Inflammatory macrophage (primary cell): Measurements from ENCODE around the gene PARD3.

Experiments used
- DNase-seq, 2 donors: peaks; one replicate each; pipeline ENCODE4 v3.0.0-alpha.2; 2020 to 2022

The PARD3 gene

DNA sequence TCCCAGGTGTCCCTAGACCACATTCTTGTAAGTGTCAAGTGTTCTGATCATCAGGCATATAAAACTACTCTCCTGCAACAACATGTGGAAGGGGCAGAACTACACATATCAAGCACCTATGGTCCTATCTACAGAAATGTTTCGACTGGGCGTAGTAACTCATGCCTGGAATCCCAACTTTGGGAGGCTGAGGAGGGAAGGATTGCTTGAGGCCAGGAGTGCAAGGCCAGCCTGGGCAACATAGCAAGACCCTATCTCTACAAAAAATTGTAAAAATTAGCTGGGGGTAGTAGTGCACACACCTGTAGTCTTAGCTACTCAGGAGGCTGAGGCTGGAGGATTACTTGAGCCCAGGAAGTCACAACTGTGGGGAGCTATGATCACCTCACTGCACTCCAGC, 244.2 kb downstream of the PARD3 start:
- no peak for DNase-seq

DNA sequence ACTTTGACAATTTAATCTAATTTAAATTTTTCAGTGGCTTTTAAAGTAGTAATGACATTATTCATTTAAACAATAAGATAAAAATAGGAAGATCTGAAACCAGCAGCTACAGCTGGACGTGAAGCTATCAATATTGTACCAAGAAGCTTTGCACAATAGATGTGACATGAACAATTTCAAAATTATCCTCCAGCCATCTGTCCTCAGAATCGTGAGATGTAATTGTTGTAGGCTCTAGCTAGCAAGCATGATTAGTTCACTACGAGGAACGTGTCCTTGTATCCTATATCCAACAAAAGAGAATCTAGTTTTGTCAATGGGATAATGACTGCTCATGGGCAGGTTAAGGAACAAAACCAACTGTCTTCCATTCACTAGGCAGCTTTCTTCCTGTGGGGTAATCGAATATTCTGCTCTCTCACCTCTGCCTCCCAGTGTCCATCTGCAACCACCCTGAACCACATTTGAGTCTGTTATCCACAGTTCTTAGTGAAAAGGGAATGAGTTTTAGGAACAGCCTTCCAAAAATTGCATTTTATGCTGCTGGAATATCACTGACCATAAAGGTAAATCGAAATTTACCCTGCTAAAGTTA, 247.3 kb downstream of the PARD3 start:
- no peak for DNase-seq

DNA sequence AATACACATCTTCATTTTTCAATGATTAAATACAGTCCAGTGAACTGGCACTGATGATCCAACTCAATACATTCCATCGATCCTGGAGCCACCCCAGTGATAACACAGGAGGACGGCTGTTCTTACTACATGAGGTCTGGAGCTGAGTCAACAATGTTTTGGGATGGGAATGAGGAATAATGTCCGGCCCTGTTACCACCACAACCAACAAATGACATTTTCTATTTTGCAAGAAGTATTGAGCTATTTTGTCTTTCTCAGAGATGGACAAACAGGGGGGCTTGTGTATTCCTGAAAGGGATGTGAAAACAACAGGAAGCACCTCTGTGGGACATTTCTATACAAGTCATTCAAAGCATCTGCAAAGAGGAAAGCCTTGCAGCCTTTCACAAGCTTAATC, 249.2 kb downstream of the PARD3 start:
- DNase-seq, result no peak

DNA sequence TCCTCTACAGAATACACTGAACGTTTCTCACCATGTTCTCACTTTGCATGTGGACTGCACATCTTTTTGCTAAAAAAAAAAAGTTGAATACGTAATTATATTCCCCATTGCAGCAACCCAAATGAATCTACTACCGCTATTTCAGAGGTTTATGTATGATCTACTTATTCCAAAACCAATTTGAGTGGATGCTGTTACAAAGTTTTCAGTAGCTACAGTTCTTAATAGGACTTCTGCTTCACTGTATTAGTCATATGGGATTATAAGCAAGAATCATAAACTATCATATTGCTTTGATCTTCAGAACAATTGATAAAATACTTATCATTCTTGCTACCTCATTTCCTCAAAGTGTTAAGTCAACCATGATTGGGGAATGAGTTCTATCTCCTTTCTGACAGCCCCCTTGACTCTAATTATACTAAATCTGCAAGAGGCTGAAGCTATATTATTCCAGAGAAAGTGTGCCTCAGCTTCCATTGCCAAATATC, 257.0 kb downstream of the PARD3 start:
- DNase-seq, result no peak

DNA sequence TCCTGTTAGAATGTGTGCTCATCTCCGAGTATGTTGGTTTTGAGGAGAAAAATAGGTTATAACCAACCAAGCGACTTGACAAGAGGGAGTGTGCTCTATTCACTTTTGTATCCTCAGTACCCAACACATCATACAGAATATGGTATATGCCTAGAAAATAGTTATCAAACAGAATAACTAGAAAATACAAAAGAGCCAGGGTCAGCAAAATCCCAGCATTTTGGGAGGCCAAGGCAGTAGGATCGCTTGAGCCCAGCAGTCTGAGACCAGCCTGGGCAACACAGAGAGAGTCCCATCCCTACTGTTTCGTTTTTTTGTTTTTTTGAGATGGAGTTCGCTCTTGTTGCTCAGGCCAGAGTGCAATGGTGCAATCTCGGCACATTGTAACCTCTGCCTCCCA, 257.9 kb downstream of the PARD3 start:
- no peak for DNase-seq

DNA sequence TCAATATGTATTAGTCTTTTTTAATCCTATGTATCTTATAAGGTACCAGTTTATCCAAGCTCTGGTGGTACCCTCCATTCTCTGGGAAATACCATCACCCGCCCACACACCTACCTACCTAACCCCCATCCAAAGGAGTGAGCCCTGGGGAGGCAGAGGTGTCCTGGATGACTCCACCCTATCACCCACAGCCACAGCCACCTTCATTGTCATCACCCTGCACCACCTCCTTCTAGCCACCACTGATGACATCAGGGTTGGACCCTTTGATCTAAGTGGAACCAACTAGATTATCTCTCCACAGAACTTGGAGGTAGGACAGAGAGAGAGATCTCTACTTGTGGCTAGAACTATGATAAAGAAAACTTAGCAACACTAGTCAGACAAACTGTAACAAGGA, 259.4 kb downstream of the PARD3 start:
- no peak for DNase-seq

DNA sequence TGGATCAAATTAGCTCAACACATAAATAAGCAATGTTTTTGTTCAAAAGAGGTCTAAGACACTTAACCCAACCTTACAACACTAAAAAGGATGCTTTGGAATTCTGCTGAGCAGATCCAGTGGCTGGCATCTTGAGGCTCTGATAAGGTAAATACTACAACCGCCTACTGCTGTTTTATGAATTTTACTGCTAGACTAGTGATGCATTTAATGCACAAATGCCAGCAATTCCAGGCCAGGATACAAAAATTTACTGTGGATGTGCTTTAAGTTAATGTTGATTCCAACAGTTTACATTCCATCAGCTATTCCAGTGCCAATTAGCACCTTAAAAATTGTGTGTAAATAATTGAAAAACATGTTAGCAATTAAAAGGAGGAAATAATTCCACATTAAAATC, 261.3 kb downstream of the PARD3 start:
- DNase-seq, result no peak

DNA sequence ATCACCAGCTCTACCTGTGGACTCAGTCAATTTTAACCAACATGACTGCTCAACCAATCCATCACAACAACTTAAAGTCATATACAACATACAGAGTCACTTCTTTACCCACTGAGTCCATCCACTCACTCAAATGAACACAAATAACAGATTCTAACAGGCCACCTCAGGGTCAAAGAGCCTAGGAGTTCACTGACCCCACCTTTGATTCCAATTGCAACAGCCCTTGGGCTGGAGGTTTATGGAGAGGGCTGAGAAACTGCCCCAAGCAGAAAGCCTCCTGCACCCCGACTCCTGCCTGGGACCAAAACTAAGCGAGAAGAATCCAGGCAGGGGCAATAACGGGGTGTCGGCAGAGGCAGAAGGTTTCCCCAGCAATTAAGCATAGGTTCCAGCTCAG, 263.8 kb downstream of the PARD3 start:
- no peak for DNase-seq

DNA sequence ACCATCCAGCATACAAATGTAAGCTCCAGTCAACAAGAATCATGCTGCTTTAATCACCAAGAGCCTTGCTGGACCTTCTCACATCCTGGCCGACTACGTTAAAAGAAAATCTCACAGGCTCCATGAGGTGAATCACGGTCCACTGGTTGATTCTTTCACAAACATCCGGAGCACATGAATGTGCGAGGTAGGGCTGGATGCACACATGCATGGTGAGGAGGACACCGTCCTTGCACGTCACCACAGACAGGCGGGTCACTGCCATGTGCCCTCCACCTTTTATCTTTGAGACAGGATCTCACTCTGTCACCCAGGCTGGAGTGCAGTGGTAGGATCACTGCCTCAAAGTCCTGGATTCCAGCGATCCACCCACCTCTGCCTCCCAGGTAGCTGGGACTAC, 265.1 kb downstream of the PARD3 start:
- no peak for DNase-seq

DNA sequence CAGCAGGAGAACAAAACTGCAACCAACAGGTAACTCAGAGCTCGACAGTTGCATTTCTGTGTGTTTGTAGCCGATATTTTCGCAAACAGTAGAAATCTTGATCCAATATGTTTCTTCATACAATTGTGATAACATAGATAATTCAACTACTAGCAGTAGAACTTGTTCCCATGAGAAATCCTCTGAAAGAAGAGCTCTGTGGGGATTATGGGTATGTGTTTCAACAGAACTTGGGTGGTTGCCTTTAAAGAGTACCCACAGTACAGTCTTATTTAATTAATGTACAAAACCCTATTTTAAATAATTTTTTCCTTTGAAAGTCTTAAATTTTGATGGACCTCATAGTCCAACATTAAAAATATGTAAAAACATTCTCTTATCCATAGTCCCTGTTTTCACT, 266.1 kb downstream of the PARD3 start:
- no peak for DNase-seq

DNA sequence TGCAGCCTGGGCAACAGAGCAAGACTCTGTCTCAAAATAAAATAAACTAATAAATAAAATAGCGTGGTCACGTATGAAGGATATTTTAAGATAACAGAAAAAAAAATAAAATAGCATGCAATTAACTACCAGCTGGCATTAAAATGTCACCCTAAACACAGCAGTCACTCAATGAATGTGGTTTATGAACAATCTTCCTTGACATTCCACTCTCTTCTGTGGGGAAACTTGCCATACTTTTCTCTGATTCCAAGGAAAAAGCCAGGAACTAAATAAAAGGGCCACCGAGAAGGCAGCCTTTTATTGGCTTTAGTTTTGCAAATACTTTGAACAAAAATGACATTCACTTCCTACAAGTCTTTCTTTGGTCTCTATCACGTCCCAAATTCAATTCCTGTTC, 266.6 kb downstream of the PARD3 start:
- DNase-seq, result no peak

DNA sequence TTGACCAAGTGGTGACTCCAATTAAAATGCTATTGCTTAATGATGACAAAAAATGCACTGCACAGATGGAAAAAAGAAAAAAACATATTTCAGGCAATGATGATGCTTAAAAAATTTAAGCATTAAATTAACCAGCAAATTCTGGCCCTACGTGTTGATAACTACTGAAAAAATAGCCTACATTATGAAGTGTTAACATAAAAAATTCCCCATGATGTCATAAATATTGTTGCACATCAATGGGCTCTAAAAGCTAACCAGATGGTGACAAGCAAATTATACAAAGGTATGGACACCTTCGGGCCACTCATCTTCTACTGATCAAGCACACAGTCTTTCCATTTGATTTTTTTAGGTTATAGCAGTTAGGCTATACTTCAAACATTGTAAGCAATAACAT, 267.4 kb downstream of the PARD3 start:
- no peak for DNase-seq

DNA sequence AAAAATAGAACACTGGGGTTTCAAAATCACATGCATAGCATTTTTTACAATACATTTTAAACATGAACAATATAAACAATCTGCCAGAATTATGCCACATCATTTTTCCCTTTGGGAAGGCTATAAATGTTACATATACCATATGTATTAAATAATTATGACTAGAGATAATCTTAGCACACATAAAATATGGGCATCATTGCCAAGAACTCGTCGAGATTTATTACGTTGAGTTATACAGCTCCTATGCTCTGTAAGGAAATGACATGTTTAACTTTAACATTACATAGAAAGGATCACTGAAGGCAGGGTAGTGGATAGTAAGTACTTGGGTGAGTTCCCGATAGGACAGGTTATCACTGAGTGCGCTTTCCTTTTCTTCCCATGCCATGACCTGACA, 267.8 kb downstream of the PARD3 start:
- DNase-seq, result no peak

DNA sequence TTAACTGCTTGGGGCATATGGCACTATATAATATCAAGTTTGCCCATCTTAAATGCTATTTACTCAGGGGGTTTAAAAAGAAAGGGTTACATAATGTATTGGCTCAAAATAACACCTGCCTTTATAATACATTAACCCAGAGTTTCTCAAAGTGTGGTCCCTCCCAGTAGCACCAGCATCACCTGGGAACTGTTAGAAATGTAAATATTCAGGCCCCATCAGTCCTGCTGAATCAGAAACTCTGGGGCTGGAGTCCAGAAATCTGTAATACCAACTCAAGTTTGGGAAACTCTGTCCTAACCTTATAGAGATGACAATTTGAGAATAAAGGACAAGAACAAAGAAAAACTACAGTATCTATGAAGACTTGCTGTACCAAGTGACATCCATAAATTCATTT, 270.7 kb downstream of the PARD3 start:
- no peak for DNase-seq

DNA sequence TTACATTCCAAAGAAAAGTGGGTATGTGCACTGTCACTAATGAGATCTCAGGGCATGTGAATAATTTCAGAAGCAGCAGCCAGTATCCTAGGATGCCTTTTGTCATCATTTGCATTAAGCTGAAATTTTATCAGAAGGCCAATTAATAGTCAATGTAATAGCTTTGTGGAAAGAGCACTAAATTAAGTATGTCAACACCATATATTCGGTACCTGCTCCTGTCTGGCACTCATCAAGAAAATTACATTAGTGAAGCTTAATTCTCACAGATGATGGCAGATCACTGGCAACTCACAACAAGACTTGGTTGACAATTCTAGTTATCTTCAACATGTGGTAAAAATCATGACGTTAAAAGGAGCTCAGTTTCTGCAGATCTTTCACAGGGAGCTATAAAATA, 271.4 kb downstream of the PARD3 start:
- no peak for DNase-seq

DNA sequence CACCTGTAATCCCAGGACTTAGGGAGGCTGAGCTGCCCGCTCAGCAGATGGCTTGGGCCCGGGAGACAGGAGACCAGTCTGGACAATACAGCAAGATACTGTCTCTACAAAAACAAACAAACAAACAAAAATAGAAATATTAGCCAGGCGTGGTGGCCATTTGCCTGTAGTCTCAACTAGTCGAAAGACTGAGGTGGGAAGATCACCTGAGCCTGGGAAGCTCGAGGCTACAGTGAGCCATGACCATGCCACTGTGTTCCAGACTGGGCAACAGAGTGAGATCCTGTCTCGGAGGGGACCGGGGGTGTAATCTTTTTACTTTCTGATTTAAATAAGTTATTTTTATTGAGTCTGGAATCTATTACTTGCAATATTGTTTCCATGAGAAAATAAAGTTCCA, 274.6 kb downstream of the PARD3 start:
- no peak for DNase-seq

DNA sequence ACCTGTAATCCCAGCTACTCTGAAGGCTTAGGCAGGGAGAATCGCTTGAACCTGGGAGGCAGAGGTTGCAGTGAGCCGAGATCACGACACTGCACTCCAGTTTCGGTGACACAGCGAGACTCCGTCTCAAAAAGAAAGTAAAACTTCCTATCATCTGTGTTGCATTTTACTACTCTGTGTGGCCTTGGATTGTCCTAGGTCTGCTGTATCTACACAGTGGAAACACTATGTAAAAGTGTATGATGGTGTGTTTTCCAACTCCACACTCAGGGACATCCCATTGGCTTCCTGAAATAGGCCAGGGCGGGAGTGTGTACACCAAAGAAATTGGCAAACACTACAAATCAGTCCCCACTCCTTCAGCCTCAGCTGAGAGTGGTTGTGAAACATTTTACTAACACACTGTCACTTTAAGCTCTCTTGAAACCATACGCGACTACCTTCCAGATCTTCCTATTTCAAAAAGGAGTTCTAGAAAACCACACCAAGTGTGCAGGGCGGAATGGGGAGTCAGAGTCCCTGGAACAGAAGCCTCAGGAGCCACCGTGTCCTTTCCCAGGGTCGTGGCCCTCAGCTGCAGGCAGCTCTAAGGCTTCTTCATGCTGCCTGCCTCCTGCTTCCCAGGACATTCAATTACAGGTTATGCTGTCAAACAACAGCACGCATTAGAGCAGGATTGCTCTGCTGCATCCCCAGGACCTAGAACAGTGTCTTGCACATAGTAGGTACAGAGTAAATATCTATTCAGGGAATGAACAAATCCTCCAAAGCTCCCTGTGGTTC, 275.4 kb downstream of the PARD3 start:
- DNase-seq, result no peak

DNA sequence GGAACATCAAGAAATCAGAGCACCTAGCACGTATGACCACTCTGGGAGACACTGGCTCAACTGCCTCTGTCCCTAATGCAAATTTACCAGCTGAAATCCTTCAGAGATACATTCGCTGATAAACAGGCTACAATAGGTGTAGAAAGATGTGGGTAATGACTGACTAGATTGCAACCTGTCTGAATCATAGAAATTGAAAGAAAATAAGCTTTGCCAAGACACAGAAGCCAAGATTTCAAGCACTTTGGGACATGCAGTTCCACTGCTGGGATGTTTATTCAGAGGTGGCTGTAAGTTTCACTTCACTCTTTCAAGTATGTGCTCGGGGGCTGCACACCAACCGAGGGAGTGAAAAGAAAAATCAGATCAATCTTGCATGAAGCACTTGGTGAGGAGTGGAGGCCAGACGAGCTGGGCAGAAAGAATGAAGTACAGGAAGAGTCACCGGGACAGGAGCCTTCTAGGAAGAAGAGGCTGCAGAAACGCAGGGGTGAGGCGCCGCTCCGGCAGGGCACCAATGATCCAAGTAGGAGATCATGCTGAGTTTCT, 276.7 kb downstream of the PARD3 start:
- no peak for DNase-seq

DNA sequence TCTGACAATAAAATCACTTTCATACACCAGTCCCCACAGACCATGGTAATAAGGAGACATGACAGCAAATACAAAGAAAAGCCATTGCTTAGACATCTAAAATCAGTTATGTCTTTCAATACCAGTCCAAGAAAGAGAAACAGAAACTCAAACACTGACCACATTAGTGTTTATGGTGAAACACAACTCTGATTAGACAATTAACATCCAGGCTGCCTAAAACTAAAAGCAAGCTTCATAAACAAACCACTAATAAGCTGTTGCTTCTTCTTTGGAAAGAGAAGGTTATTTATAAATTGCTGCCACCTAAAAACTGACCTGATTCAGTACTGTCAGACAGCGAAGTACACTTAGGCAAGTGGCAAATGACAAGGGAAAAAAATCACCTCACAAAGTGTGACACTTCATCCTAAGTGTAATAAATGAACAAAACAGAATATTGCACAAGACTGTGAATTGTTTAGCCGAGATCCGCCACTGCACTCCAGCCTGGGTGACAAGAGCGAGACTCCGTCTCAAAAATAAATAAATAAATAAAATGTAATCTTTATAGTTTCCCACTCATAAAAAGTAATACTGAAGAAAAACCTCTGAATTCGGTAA, 277.4 kb downstream of the PARD3 start:
- no peak for DNase-seq

DNA sequence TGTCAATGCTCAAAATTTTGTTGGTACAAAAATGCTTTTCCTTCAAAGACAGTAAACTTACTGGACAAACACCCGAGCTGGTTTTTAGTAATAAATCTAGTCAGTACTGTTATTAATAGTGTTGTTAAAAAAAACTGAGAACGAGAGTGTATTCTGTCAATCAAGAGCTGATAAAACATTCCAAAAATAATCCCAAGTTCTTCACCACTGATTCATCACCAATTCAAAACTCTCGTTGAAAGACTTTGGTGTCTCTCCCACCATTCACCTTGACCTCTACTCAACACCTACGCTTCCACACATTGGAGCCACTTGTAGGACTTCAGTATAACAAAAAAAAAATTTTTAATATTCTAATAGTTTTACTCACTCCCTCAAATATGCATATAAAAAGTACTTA, 279.2 kb downstream of the PARD3 start:
- DNase-seq, result no peak

DNA sequence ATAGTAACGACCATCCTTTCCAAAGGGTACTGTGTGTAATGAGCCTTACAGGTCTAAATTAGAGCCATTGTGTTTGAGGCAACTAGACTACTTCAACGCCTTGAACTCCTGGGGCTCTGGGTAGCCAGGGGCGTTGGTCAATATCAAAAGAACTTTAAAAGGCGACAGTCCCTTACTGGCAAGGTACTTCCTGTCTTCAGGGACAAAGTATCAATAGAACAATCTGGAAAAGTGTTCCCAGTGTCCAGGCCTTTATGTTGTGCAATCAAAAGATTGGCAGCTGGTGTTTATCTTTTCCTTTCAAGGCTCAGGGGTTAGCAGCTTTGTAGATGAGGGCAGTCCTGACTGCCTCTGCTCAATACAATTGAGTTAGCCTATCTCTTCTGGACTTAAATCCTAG, 284.3 kb downstream of the PARD3 start:
- DNase-seq, result no peak

DNA sequence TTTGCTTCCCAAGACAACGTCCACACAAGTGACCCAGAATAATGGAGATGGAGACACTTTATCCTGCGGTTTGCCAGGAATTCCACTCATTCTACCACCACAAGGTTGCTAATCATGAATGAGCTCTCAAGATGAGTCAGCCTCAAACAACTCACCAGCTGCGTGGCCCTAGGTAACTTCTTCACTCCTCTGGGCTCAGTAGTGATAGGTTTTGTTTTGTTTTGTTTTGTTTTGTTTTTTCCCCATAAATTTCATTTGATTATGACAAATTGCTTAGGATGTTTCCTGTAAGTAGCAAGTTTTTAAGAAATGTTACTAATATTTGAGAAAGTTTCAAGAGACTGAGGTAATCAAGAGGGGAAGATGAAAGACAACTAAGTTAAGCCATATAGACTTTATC, 286.8 kb downstream of the PARD3 start:
- DNase-seq, result no peak

DNA sequence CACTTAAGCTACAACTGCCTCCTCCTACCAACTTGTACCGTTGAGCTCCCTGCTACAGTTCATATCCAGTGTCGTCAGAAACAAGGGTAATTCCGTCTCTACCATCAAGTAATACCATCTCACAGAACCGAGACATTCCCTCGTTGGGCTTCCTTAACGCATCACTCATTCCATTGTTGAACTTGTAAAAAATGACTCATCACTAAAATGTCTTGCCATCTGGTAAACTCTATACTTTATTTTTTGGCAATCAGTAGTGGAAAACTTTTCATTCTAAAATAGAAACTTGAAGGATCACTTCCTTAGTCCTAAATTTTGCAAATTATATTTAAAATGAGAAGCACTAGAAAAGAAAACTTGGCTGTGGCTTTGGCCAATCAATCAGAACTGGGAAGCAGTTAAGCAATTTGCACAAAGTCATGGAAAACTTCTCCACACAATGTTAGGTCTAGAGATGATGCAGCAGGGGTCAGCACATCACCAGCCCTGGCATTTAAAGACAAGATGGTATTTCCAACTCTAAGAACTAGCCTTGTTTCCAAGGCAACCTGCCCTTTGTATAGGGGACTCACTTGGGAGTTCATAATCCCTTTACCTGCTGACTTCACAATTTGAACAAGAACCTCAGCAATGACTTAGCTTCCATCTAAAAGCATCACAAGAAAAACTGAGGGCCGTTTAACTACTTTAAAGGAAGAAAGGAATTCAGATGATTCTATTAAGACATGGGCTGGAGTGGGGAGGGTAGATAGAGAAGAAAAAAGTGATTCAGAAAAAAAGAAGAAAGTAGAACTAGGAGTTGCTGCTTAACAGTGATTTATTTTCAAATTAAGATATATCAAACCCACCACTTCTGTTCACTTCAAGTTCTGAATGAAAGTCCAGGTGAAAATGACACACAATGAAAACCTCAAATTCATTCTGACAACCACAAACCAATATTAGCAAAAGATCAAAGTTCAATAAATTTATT, 288.1 kb downstream of the PARD3 start:
- no peak for DNase-seq
